Neural cell (in vitro differentiated cells): ENCODE measurements around the gene AMIGO2. TPM values are rescaled to one million over a fixed set of nuclear protein-coding genes. Genes with fewer than 3 reads are reported as not detected.

Experiments used
- H2AFZ ChIP-seq: fragments of 200-600, 300-800 bp; sonication (generic), shearing (Covaris generic); 2 replicates; pipeline ENCODE4 v1.6.0; 2014; ENCODE audit warnings: low read depth, mild to moderate bottlenecking, antibody characterized with exemption, low read length, moderate library complexity
- H3F3A ChIP-seq: fragments of 200-600 bp; shearing (Covaris generic); 2 replicates; pipeline ENCODE4 v1.6.1; 2016; ENCODE audit warnings: mild to moderate bottlenecking, moderate library complexity, mixed read lengths, antibody characterized with exemption, low read length; ENCODE audit not compliant: insufficient read depth, poor library complexity, severe bottlenecking
- H3K27ac ChIP-seq: fragments of 200-600, 300-800 bp; sonication (generic), shearing (Covaris generic); 2 replicates; pipeline ENCODE4 v1.5.1; 2014; ENCODE audit warnings: mild to moderate bottlenecking, low read length, moderate library complexity
- H3K27me3 ChIP-seq: fragments of 300-800, 200-600 bp; sonication (generic), shearing (Covaris generic); 2 replicates; pipeline ENCODE4 v1.6.0; 2014; ENCODE audit warnings: mild to moderate bottlenecking, low read depth, low read length, moderate library complexity; ENCODE audit not compliant: insufficient read depth
- H3K36me3 ChIP-seq: fragments of 300-800, 200-600 bp; sonication (generic), shearing (Covaris generic); 2 replicates; pipeline ENCODE4 v1.5.1; 2014; ENCODE audit warnings: mild to moderate bottlenecking, antibody characterized with exemption, low read length, moderate library complexity; ENCODE audit not compliant: insufficient read depth
- H3K4me2 ChIP-seq: fragments of 300-800, 200-600 bp; sonication (generic), shearing (Covaris generic); 2 replicates; pipeline ENCODE4 v1.6.0; 2014; ENCODE audit warnings: mild to moderate bottlenecking, low read length
- H3K4me3 ChIP-seq: fragments of 300-800, 200-600 bp; sonication (generic), shearing (Covaris generic); 2 replicates; pipeline ENCODE4 v1.5.1; 2014; ENCODE audit warnings: mild to moderate bottlenecking, low read length, moderate library complexity
- H3K79me2 ChIP-seq: fragments of 200-600 bp; shearing (Covaris generic); replicated peaks from 2 replicates; pipeline ENCODE4 v1.6.0; 2014; ENCODE audit warnings: mild to moderate bottlenecking, low read length, moderate library complexity; ENCODE audit not compliant: insufficient read depth
- H3K9ac ChIP-seq: fragments of 300-800, 200-600 bp; sonication (generic), shearing (Covaris generic); 2 replicates; pipeline ENCODE4 v1.6.1; 2016; ENCODE audit warnings: mild to moderate bottlenecking, low read length, mixed read lengths
- H3K9me2 ChIP-seq: fragments of 200-600 bp; shearing (Covaris generic); 2 replicates; pipeline ENCODE4 v1.6.1; 2016; ENCODE audit warnings: mild to moderate bottlenecking, low read length, mixed read lengths; ENCODE audit not compliant: insufficient read depth
- H3K9me3 ChIP-seq: fragments of 200-600, 300-800 bp; sonication (generic), shearing (Covaris generic); 2 replicates; pipeline ENCODE4 v1.6.1; 2016; ENCODE audit warnings: mild to moderate bottlenecking, mixed run types, low read length, moderate library complexity, mixed read lengths
- H4K20me1 ChIP-seq: fragments of 200-600 bp; shearing (Covaris generic); 2 replicates; pipeline ENCODE4 v1.6.1; 2016; ENCODE audit warnings: mild to moderate bottlenecking, mixed run types; ENCODE audit not compliant: insufficient read depth
- EP300 ChIP-seq: fragments of 450-650 bp; conservative IDR thresholded peaks from 2 replicates; pipeline ENCODE4 v1.6.1; 2014; ENCODE audit warnings: antibody characterized with exemption, mild to moderate bottlenecking, moderate library complexity; ENCODE audit not compliant: poor library complexity, severe bottlenecking
- EZH2 ChIP-seq: fragments of 200-600, 300-800 bp; shearing (Covaris generic), sonication (generic); IDR thresholded peaks from 2 replicates; pipeline ENCODE4 v1.6.1; 2014; ENCODE audit warnings: antibody characterized with exemption, low read length, borderline replicate concordance, mild to moderate bottlenecking; ENCODE audit not compliant: insufficient read depth, poor library complexity, severe bottlenecking
- MXI1 ChIP-seq: fragments of 450-650 bp; conservative IDR thresholded peaks from 2 replicates; pipeline ENCODE4 v1.6.1; 2014; ENCODE audit warnings: antibody characterized with exemption, mild to moderate bottlenecking; ENCODE audit not compliant: poor library complexity, severe bottlenecking
- POLR2AphosphoS5 ChIP-seq: IDR thresholded peaks from 2 replicates; pipeline ENCODE4 v1.6.1; 2012
- RAD21 ChIP-seq: fragments of 450-650 bp; conservative IDR thresholded peaks from 2 replicates; pipeline ENCODE4 v1.6.1; 2014; ENCODE audit warnings: antibody characterized with exemption, mild to moderate bottlenecking, moderate library complexity
- SMC3 ChIP-seq: fragments of 450-650 bp; conservative IDR thresholded peaks from 2 replicates; pipeline ENCODE4 v1.6.1; 2014; ENCODE audit warnings: antibody characterized with exemption, mild to moderate bottlenecking, moderate library complexity; ENCODE audit not compliant: poor library complexity
- TAF1 ChIP-seq: IDR thresholded peaks from 2 replicates; pipeline ENCODE4 v1.6.1; 2012; ENCODE audit warnings: low read depth
- polyA plus RNA-seq: library from polyadenylated mRNA; depleted of rRNA; stranded (reverse); fragments of >200 nt; gene quantifications from 2 replicates; pipeline ENCODE4 v1.2.3, GENCODE V29; 2014
- TF ChIP-seq, protein P1 (sequence below): fragments of 450-650 bp; IDR thresholded peaks from 2 replicates; pipeline ENCODE4 v1.5.1; 2014; ENCODE audit warnings: antibody characterized with exemption, mild to moderate bottlenecking, moderate library complexity; ENCODE audit not compliant: poor library complexity, severe bottlenecking
- TF ChIP-seq, protein P2 (sequence below): IDR thresholded peaks from 2 replicates; pipeline ENCODE4 v1.6.1; 2012; ENCODE audit warnings: borderline replicate concordance

Gene AMIGO2
- polyA plus RNA-seq, 1 donor from 2014 or later: 3.1 TPM

DNA sequence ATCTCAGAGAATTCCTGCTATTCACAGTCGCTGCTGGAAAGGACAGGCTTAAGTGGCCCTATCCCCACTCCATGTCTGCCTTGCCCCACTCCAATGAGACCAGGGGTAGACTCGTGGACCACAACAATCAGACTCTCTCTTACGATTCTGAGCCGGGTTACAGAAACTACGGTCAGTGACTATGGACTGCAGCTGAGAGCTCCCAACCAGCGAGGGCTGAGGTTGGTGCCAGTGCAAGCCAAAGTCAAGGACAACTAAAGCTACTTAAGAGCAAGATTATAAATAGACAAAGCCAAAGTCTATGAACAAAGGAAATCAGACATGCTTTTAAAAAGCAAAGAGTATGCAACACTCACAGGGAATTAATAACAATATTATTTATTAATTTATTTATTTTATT is 18.3 kb upstream of the AMIGO2 start:
- Histone ChIP-seq H3K4me3 (no peak overlapping the region), H3K36me3 (no peaks in the 10 kb centered on the region), H2AFZ (no peak overlapping the region), H3K9ac (no peak overlapping the region), H3K79me2 (no peaks in the 10 kb centered on the region), H3K27me3 (no peaks in the 10 kb centered on the region), H3F3A (no peaks in the 10 kb centered on the region), H3K9me2 (no peaks in the 10 kb centered on the region), H4K20me1 (no peaks in the 10 kb centered on the region), H3K27ac (no peak overlapping the region), H3K9me3 (no peaks in the 10 kb centered on the region), H3K4me2 (no peak overlapping the region)
- TF ChIP-seq MXI1: no peak
- no peak for TF ChIP-seq TAF1
- TF ChIP-seq, protein P1, sequence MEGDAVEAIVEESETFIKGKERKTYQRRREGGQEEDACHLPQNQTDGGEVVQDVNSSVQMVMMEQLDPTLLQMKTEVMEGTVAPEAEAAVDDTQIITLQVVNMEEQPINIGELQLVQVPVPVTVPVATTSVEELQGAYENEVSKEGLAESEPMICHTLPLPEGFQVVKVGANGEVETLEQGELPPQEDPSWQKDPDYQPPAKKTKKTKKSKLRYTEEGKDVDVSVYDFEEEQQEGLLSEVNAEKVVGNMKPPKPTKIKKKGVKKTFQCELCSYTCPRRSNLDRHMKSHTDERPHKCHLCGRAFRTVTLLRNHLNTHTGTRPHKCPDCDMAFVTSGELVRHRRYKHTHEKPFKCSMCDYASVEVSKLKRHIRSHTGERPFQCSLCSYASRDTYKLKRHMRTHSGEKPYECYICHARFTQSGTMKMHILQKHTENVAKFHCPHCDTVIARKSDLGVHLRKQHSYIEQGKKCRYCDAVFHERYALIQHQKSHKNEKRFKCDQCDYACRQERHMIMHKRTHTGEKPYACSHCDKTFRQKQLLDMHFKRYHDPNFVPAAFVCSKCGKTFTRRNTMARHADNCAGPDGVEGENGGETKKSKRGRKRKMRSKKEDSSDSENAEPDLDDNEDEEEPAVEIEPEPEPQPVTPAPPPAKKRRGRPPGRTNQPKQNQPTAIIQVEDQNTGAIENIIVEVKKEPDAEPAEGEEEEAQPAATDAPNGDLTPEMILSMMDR: no peak
- no peak for TF ChIP-seq POLR2AphosphoS5
- no peak for TF ChIP-seq EP300
- TF ChIP-seq RAD21: no peak

DNA sequence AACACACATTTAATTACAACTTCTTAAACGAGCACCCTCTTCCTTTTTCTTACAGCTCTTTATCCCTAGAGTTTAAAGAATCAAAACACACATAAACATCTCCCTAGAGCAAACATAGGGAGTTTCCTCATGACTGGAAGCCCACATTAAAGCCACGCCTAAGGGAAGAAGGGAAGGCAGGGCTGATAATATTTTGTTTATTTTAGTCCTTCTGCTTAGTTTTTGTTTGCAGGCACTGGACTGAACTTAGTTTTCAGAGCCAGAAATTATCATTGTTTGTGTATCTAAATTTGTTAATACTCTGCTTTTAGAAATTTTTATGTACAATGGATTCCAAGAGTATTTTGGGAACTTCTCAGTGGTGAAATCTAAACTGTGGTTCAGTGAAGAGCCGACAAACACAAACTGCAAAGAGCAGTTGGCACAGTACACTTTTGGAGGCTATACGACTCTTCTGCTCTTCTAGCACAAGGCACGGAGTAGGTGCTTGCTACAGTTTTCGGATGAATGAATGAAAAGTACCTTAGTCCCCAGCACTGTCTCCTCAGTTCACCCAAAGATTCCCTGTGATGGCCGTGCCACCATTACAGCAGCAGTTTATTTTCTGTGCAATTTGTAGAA is 17.6 kb upstream of the AMIGO2 start:
- H3F3A ChIP-seq: no peaks in the 10 kb centered on the region
- no peaks in the 10 kb centered on the region for H3K27me3 ChIP-seq
- H3K27ac ChIP-seq: no peak overlapping the region
- H3K4me3 ChIP-seq: no peak overlapping the region
- H3K9me3 ChIP-seq: no peaks in the 10 kb centered on the region
- no peak for TF ChIP-seq EP300
- no peak for TF ChIP-seq POLR2AphosphoS5
- TF ChIP-seq RAD21: no peak
- no peaks in the 10 kb centered on the region for H3K9me2 ChIP-seq
- no peaks in the 10 kb centered on the region for H3K36me3 ChIP-seq
- H3K79me2 ChIP-seq: no peaks in the 10 kb centered on the region
- no peak overlapping the region for H2AFZ ChIP-seq
- H3K4me2 ChIP-seq: no peak overlapping the region
- H4K20me1 ChIP-seq: no peaks in the 10 kb centered on the region
- no peak overlapping the region for H3K9ac ChIP-seq

DNA sequence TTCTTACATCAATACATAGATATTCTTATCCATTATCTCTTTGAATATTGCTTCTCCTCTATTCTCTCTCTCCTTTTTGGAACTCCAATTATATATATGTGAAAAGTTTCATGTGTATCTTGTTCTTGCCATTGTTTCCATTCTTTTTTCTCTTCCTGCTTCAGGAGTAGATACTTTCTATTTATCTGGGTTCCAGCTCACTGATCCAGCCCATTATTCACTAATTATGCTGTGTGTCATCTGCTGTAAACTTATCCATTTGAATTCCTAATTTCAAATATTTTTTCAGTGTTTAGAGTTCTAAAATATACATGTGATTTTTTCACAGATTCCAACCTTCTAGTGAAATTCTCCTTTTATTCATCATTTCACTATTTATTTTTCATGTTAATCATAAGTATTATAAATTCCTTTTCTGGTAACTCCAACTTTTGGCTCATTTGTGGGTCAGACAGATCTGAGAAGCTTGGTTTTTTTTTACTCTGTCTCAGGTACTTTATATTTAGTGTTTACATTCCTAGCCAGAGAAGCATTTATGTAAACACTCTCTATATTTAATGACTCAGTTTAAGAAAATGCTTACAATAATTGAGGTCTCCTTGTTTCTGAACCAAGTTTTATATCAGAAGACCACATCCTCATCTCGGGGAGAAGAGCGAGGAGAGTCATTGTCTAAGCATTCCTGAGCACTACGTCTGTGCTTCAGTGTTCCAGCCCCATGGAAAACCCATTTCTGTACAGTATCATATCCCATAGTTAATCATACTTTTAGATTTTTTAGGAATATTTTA is 15.9 kb upstream of the AMIGO2 start:
- Histone ChIP-seq H3K9ac (no peak overlapping the region), H4K20me1 (no peaks in the 10 kb centered on the region), H3K4me3 (no peak overlapping the region), H3K27me3 (no peaks in the 10 kb centered on the region), H3K9me2 (no peaks in the 10 kb centered on the region), H3K9me3 (no peaks in the 10 kb centered on the region), H3K4me2 (no peak overlapping the region), H2AFZ (no peak overlapping the region), H3F3A (no peaks in the 10 kb centered on the region), H3K36me3 (no peaks in the 10 kb centered on the region), H3K79me2 (no peaks in the 10 kb centered on the region), H3K27ac (no peak overlapping the region)
- TF ChIP-seq EP300 (no peak), RAD21 (no peak), POLR2AphosphoS5 (no peak), TAF1 (no peak), SMC3 (no peak), EZH2 (no peak), MXI1 (no peak)
- TF ChIP-seq, protein P1: no peak
- TF ChIP-seq, protein P2, sequence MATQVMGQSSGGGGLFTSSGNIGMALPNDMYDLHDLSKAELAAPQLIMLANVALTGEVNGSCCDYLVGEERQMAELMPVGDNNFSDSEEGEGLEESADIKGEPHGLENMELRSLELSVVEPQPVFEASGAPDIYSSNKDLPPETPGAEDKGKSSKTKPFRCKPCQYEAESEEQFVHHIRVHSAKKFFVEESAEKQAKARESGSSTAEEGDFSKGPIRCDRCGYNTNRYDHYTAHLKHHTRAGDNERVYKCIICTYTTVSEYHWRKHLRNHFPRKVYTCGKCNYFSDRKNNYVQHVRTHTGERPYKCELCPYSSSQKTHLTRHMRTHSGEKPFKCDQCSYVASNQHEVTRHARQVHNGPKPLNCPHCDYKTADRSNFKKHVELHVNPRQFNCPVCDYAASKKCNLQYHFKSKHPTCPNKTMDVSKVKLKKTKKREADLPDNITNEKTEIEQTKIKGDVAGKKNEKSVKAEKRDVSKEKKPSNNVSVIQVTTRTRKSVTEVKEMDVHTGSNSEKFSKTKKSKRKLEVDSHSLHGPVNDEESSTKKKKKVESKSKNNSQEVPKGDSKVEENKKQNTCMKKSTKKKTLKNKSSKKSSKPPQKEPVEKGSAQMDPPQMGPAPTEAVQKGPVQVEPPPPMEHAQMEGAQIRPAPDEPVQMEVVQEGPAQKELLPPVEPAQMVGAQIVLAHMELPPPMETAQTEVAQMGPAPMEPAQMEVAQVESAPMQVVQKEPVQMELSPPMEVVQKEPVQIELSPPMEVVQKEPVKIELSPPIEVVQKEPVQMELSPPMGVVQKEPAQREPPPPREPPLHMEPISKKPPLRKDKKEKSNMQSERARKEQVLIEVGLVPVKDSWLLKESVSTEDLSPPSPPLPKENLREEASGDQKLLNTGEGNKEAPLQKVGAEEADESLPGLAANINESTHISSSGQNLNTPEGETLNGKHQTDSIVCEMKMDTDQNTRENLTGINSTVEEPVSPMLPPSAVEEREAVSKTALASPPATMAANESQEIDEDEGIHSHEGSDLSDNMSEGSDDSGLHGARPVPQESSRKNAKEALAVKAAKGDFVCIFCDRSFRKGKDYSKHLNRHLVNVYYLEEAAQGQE: no peak
